K562 (cell line): ENCODE measurements around the gene PAN2. TPM values are rescaled to one million over a fixed set of nuclear protein-coding genes. Genes with fewer than 3 reads are reported as not detected.

Experiments used
- CHD4 ChIP-seq: fragments of 200-600 bp; sonication (generic); IDR thresholded peaks from 3 replicates; pipeline ENCODE4 v1.6.1; 2012; ENCODE audit warnings: low read depth, mild to moderate bottlenecking, mixed read lengths, low read length, inconsistent platforms; ENCODE audit not compliant: insufficient read depth, insufficient replicate concordance, poor library complexity, severe bottlenecking
- MEF2D ChIP-seq: conservative IDR thresholded peaks from 2 replicates; pipeline ENCODE4 v1.6.1; 2016; ENCODE audit warnings: low read depth, missing genetic modification characterization, missing compliant biosample characterization
- MXI1 ChIP-seq: IDR thresholded peaks from 2 replicates; pipeline ENCODE4 v1.6.1; 2011; ENCODE audit warnings: low read depth, mild to moderate bottlenecking, improper control_type of control experiment, low read length
- PRMT5 ChIP-seq: sonication (generic); formaldehyde crosslinking; IDR thresholded peaks from 2 replicates; pipeline ENCODE4 v1.5.0; 2020; ENCODE audit warnings: missing genetic modification reagents
- TAF15 ChIP-seq: fragments of 200-400 bp; formaldehyde crosslinking; IDR thresholded peaks from 2 replicates; pipeline ENCODE4 v1.6.1; 2017; ENCODE audit warnings: mild to moderate bottlenecking, low read depth, low read length, moderate library complexity
- ZC3H8 ChIP-seq: fragments of 450-650 bp; IDR thresholded peaks from 2 replicates; pipeline ENCODE4 v1.6.1; 2017
- polyA plus RNA-seq, 8 experiments: library from polyadenylated mRNA; depleted of rRNA in 4 of 8; stranded (reverse) in 5 of 8; unstranded in 3 of 8; fragments of >200 nt; fragmentation: Nextera tagmentation in 2 of 8; fragmentation: Illumina TruSeq in 1 of 8; extraction: Ambion mirVana in 2 of 8; extraction: Trizol in 1 of 8; gene quantifications; 2 replicates each; pipeline versions ENCODE4 v1.2.1 to v1.2.3, GENCODE V29; 2011 to 2014; ENCODE audit warnings: inconsistent platforms in 1 of 8, missing spikeins in 1 of 8
- total RNA-seq, 7 experiments: library from RNA; depleted of rRNA in 6 of 7; stranded (reverse); fragments of >200 nt in 6 of 7; fragmentation: Illumina TruSeq in 2 of 7; extraction: Trizol in 2 of 7; gene quantifications; 2 replicates each; pipeline versions ENCODE4 v1.2.1 to v1.2.3, GENCODE V29; 2011 to 2021; ENCODE audit warnings: low replicate concordance in 1 of 7
- TF ChIP-seq, protein P1 (sequence below): fragments of 450-650 bp; IDR thresholded peaks from 2 replicates; pipeline ENCODE4 v1.6.1; 2016; ENCODE audit warnings: mild to moderate bottlenecking, moderate library complexity
- TF ChIP-seq, protein P2 (sequence below): fragments of 450-650 bp; formaldehyde crosslinking; IDR thresholded peaks from 2 replicates; pipeline ENCODE4 v1.4.0; 2022; ENCODE audit warnings: mild to moderate bottlenecking, moderate library complexity
- TF ChIP-seq, protein P3 (sequence below): fragments of 200-400 bp; formaldehyde crosslinking; IDR thresholded peaks from 2 replicates; pipeline ENCODE4 v1.6.1; 2017; ENCODE audit warnings: mild to moderate bottlenecking, low read depth, low read length, moderate library complexity

PAN2 gene
- total and polyA plus RNA-seq, 9 of the 15 experiments (the other 6 are each of a cell fraction or from before 2014, with no cell fraction given), result 15.0 to 66.1 (median 25.9) TPM

DNA sequence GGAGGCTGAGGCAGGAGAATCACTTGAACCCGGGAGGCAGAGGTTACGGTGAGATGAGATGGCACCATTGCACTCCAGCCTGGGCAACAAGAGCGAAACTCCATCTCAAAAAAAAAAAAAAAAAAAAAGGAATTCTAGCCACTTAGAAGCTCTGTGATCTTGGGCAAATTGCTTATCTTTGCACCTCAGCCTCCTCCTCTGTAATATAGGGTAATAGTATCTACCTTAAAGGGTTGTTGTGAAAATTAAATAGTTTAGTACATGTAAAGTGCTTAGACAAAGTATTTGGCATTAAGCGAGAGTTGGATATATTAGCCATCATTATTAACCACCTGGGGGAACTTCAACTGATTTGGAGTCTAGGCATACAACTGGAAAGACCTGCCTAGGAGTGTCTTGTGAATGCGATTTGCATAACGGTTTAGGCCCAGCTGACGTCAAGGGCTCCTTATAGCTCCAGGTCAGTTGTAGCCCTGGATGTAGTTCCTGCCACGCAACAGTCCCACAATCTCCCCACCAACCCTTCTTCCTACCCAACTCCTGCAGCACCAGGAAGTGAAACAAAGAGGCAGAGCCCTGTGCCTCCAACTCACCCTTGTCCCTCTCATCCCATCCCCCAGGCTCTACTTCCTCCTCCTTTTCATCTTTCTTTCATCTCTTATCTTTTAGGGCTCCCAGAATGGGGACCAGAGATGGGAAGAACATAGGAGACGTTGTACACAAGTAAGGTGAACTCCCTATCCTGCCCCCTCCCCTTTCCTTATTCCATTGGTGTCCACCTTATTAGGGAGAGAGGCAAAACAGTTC lies 2.8 kb upstream of the PAN2 start (continued):
- TF ChIP-seq, protein P1, sequence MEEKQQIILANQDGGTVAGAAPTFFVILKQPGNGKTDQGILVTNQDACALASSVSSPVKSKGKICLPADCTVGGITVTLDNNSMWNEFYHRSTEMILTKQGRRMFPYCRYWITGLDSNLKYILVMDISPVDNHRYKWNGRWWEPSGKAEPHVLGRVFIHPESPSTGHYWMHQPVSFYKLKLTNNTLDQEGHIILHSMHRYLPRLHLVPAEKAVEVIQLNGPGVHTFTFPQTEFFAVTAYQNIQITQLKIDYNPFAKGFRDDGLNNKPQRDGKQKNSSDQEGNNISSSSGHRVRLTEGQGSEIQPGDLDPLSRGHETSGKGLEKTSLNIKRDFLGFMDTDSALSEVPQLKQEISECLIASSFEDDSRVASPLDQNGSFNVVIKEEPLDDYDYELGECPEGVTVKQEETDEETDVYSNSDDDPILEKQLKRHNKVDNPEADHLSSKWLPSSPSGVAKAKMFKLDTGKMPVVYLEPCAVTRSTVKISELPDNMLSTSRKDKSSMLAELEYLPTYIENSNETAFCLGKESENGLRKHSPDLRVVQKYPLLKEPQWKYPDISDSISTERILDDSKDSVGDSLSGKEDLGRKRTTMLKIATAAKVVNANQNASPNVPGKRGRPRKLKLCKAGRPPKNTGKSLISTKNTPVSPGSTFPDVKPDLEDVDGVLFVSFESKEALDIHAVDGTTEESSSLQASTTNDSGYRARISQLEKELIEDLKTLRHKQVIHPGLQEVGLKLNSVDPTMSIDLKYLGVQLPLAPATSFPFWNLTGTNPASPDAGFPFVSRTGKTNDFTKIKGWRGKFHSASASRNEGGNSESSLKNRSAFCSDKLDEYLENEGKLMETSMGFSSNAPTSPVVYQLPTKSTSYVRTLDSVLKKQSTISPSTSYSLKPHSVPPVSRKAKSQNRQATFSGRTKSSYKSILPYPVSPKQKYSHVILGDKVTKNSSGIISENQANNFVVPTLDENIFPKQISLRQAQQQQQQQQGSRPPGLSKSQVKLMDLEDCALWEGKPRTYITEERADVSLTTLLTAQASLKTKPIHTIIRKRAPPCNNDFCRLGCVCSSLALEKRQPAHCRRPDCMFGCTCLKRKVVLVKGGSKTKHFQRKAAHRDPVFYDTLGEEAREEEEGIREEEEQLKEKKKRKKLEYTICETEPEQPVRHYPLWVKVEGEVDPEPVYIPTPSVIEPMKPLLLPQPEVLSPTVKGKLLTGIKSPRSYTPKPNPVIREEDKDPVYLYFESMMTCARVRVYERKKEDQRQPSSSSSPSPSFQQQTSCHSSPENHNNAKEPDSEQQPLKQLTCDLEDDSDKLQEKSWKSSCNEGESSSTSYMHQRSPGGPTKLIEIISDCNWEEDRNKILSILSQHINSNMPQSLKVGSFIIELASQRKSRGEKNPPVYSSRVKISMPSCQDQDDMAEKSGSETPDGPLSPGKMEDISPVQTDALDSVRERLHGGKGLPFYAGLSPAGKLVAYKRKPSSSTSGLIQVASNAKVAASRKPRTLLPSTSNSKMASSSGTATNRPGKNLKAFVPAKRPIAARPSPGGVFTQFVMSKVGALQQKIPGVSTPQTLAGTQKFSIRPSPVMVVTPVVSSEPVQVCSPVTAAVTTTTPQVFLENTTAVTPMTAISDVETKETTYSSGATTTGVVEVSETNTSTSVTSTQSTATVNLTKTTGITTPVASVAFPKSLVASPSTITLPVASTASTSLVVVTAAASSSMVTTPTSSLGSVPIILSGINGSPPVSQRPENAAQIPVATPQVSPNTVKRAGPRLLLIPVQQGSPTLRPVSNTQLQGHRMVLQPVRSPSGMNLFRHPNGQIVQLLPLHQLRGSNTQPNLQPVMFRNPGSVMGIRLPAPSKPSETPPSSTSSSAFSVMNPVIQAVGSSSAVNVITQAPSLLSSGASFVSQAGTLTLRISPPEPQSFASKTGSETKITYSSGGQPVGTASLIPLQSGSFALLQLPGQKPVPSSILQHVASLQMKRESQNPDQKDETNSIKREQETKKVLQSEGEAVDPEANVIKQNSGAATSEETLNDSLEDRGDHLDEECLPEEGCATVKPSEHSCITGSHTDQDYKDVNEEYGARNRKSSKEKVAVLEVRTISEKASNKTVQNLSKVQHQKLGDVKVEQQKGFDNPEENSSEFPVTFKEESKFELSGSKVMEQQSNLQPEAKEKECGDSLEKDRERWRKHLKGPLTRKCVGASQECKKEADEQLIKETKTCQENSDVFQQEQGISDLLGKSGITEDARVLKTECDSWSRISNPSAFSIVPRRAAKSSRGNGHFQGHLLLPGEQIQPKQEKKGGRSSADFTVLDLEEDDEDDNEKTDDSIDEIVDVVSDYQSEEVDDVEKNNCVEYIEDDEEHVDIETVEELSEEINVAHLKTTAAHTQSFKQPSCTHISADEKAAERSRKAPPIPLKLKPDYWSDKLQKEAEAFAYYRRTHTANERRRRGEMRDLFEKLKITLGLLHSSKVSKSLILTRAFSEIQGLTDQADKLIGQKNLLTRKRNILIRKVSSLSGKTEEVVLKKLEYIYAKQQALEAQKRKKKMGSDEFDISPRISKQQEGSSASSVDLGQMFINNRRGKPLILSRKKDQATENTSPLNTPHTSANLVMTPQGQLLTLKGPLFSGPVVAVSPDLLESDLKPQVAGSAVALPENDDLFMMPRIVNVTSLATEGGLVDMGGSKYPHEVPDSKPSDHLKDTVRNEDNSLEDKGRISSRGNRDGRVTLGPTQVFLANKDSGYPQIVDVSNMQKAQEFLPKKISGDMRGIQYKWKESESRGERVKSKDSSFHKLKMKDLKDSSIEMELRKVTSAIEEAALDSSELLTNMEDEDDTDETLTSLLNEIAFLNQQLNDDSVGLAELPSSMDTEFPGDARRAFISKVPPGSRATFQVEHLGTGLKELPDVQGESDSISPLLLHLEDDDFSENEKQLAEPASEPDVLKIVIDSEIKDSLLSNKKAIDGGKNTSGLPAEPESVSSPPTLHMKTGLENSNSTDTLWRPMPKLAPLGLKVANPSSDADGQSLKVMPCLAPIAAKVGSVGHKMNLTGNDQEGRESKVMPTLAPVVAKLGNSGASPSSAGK, result peak; percentile 38
- no peak for TF ChIP-seq CHD4
- 0 out of 2 replicates have a peak, but pooled peaks have one; percentile 42 for TF ChIP-seq ZC3H8
- no peak for TF ChIP-seq PRMT5 (CRISPR knock-in tag)
- no peak for TF ChIP-seq TAF15
- TF ChIP-seq, protein P2, sequence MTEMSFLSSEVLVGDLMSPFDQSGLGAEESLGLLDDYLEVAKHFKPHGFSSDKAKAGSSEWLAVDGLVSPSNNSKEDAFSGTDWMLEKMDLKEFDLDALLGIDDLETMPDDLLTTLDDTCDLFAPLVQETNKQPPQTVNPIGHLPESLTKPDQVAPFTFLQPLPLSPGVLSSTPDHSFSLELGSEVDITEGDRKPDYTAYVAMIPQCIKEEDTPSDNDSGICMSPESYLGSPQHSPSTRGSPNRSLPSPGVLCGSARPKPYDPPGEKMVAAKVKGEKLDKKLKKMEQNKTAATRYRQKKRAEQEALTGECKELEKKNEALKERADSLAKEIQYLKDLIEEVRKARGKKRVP, result no peak
- TF ChIP-seq, protein P3, sequence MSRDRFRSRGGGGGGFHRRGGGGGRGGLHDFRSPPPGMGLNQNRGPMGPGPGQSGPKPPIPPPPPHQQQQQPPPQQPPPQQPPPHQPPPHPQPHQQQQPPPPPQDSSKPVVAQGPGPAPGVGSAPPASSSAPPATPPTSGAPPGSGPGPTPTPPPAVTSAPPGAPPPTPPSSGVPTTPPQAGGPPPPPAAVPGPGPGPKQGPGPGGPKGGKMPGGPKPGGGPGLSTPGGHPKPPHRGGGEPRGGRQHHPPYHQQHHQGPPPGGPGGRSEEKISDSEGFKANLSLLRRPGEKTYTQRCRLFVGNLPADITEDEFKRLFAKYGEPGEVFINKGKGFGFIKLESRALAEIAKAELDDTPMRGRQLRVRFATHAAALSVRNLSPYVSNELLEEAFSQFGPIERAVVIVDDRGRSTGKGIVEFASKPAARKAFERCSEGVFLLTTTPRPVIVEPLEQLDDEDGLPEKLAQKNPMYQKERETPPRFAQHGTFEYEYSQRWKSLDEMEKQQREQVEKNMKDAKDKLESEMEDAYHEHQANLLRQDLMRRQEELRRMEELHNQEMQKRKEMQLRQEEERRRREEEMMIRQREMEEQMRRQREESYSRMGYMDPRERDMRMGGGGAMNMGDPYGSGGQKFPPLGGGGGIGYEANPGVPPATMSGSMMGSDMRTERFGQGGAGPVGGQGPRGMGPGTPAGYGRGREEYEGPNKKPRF, result no peak
- TF ChIP-seq MEF2D, result peak; percentile 67
- TF ChIP-seq MXI1, result no peak
